Measurements from ENCODE around the gene SHISAL2A. TPM values are rescaled to one million over a fixed set of nuclear protein-coding genes. Genes with fewer than 3 reads are reported as not detected.

SHISAL2A gene
- total and polyA plus RNA-seq, 4 donors = 0.30 to 2.1 (median 1.5) TPM

Other genes with a start within 250 kb of the SHISAL2A start
- gene ORC1, start 228.7 kb upstream of the SHISAL2A start, total RNA-seq = 1 to 10 TPM; 2.5 to 3.2 TPM
- gene ORC1, start 228.7 kb upstream of the SHISAL2A start, polyA plus RNA-seq (ENCODE audit: insufficient read length in 2 of 2) = 1 to 10 TPM; 2.5 to 2.7 TPM
- gene PRPF38A, start 228.6 kb upstream of the SHISAL2A start, total RNA-seq = 10 to 100 TPM; 20.3 to 31.8 TPM
- 10 to 100 TPM; 62.0 to 67.8 TPM for gene PRPF38A, start 228.6 kb upstream of the SHISAL2A start, polyA plus RNA-seq (ENCODE audit: insufficient read length in 2 of 2)
- 10 to 100 TPM; 76.5 to 92.5 TPM for gene TUT4, start 80.1 kb upstream of the SHISAL2A start, total RNA-seq
- gene TUT4, start 80.1 kb upstream of the SHISAL2A start, polyA plus RNA-seq (ENCODE audit: insufficient read length in 2 of 2) = 10 to 100 TPM; 59.8 to 99.8 TPM
- gene GPX7, start 30.8 kb upstream of the SHISAL2A start, total RNA-seq = 10 to 100 TPM; 48.3 to 85.6 TPM
- 10 to 100 TPM; 32.4 to 38.1 TPM for gene GPX7, start 30.8 kb upstream of the SHISAL2A start, polyA plus RNA-seq (ENCODE audit: insufficient read length in 2 of 2)
- 10 to 100 TPM; 11.5 to 16.5 TPM for gene COA7, start 65.2 kb downstream of the SHISAL2A start, total RNA-seq
- 10 to 100 TPM; 26.0 to 30.0 TPM for gene COA7, start 65.2 kb downstream of the SHISAL2A start, polyA plus RNA-seq (ENCODE audit: insufficient read length in 2 of 2)
- 100 to 1,000 TPM in 1 of 2 donors, 10 to 100 TPM in 1; 45.0 to 115 TPM for gene ZYG11B, start 93.3 kb downstream of the SHISAL2A start, total RNA-seq
- gene ZYG11B, start 93.3 kb downstream of the SHISAL2A start, polyA plus RNA-seq (ENCODE audit: insufficient read length in 2 of 2) = 10 to 100 TPM; 38.9 to 51.0 TPM
- gene ZYG11A, start 209.6 kb downstream of the SHISAL2A start, total RNA-seq = under 1 TPM; 0.50 to 0.59 TPM
- under 1 TPM; 0.06 to 0.27 TPM for gene ZYG11A, start 209.6 kb downstream of the SHISAL2A start, polyA plus RNA-seq (ENCODE audit: insufficient read length in 2 of 2)